Prostate gland (tissue), 2 donors: ENCODE results near the gene SCGB1C1. TPM values are rescaled to one million over a fixed set of nuclear protein-coding genes. Genes with fewer than 3 reads are reported as not detected.

Experiments used
- DNase-seq: peaks from one replicate; pipeline ENCODE4 v3.0.0-alpha.2; 2019; ENCODE audit warnings: low spot score
- H3K27ac ChIP-seq, 2 donors: fragments of 200-600 bp; sonication (generic); 2 replicates each; pipeline ENCODE4 v1.5.1; 2017 to 2019
- H3K27me3 ChIP-seq: fragments of 200-600 bp; sonication (generic); replicated peaks from 2 replicates; pipeline ENCODE4 v1.5.1; 2019; ENCODE audit not compliant: insufficient read depth
- H3K36me3 ChIP-seq, 2 donors: fragments of 200-600 bp; sonication (generic); 1 replicate in 1 of 2; 2 replicates in 1 of 2; pipeline versions ENCODE4 v1.5.1 to v1.8.1; 2017 to 2019
- H3K4me1 ChIP-seq: fragments of 200-600 bp; sonication (generic); replicated peaks from 2 replicates; pipeline ENCODE4 v1.5.1; 2019
- H3K4me3 ChIP-seq, 2 donors: fragments of 200-600 bp; sonication (generic); 2 replicates each; pipeline ENCODE4 v1.5.1; 2017 to 2019
- H3K9me3 ChIP-seq: fragments of 200-600 bp; sonication (generic); 2 replicates; pipeline ENCODE4 v1.5.1; 2017
- POLR2A ChIP-seq: fragments of 450-650 bp; IDR thresholded peaks from one replicate; pipeline ENCODE4 v1.6.1; 2016; ENCODE audit warnings: antibody characterized with exemption, mild to moderate bottlenecking
- POLR2AphosphoS5 ChIP-seq: sonication (generic); formaldehyde crosslinking; IDR thresholded peaks from one replicate; pipeline ENCODE4 v1.6.1; 2017; ENCODE audit warnings: antibody characterized with exemption
- WGBS: methylation state at CpG from one replicate; pipeline ENCODE4 v1.1.5; 2018; 5-methylcytosine and 5-hydroxymethylcytosine counted together
- intact Hi-C: fragments of 100-400 bp; cut with DNase I; formaldehyde crosslinking; loops from one replicate; pipeline ENCODE4 v1.14.2; 2022
- total RNA-seq, 2 donors: library from RNA; depleted of rRNA; stranded (reverse); fragments of >200 nt; gene quantifications; one replicate each; pipeline ENCODE4 v1.1.0, GENCODE V29; 2016
- TF ChIP-seq, protein P1 (sequence below), 4 experiments: fragments of 200-600 bp in 2 of 4; fragments of 450-650 bp in 2 of 4; sonication (generic) in 2 of 4; IDR thresholded peaks; 1 replicate in 3 of 4; 2 replicates in 1 of 4; pipeline ENCODE4 v1.5.1; 2016 to 2019; ENCODE audit warnings: antibody characterized with exemption in 4 of 4, mild to moderate bottlenecking in 2 of 4, moderate library complexity in 2 of 4

Gene SCGB1C1
- total RNA-seq, 2 donors from 2014 or later = not detected

DNA sequence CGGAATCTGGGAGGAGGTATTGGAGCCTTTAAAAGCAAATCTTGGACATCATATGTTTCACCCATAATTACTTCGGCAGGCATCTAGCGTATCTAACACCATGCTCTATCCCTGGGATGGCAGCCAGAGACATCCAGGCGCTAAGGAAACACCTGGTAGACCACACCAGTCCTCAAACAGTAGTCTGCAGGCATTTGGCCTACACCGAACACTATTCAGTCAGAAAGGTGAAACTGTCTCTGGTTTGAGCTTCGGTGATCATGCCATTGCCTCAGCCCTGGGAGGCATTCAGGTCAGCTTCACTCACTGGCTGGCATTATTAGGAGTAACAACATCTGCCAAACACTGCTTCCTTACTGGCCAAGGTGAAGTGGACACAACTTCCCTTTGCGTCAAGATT, 31.5 kb downstream of the SCGB1C1 start:
- Histone ChIP-seq H3K27me3 (no peaks in the 10 kb centered on the region), H3K4me3 (no peak overlapping the region), H3K4me1 (no peaks in the 10 kb centered on the region), H3K9me3 (no peaks in the 10 kb centered on the region), H3K27ac (no peak overlapping the region), H3K36me3 (no peaks in the 10 kb centered on the region)
- TF ChIP-seq POLR2A (no peak), POLR2AphosphoS5 (no peak)
- TF ChIP-seq, protein P1, sequence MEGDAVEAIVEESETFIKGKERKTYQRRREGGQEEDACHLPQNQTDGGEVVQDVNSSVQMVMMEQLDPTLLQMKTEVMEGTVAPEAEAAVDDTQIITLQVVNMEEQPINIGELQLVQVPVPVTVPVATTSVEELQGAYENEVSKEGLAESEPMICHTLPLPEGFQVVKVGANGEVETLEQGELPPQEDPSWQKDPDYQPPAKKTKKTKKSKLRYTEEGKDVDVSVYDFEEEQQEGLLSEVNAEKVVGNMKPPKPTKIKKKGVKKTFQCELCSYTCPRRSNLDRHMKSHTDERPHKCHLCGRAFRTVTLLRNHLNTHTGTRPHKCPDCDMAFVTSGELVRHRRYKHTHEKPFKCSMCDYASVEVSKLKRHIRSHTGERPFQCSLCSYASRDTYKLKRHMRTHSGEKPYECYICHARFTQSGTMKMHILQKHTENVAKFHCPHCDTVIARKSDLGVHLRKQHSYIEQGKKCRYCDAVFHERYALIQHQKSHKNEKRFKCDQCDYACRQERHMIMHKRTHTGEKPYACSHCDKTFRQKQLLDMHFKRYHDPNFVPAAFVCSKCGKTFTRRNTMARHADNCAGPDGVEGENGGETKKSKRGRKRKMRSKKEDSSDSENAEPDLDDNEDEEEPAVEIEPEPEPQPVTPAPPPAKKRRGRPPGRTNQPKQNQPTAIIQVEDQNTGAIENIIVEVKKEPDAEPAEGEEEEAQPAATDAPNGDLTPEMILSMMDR (IDR thresholded peaks at IDR 0.05) = no peak
- DNase-seq = no peak
- 87% methylated on average over 7 of the region's 7 CpGs for WGBS
- intact Hi-C loops = no loop called here

DNA sequence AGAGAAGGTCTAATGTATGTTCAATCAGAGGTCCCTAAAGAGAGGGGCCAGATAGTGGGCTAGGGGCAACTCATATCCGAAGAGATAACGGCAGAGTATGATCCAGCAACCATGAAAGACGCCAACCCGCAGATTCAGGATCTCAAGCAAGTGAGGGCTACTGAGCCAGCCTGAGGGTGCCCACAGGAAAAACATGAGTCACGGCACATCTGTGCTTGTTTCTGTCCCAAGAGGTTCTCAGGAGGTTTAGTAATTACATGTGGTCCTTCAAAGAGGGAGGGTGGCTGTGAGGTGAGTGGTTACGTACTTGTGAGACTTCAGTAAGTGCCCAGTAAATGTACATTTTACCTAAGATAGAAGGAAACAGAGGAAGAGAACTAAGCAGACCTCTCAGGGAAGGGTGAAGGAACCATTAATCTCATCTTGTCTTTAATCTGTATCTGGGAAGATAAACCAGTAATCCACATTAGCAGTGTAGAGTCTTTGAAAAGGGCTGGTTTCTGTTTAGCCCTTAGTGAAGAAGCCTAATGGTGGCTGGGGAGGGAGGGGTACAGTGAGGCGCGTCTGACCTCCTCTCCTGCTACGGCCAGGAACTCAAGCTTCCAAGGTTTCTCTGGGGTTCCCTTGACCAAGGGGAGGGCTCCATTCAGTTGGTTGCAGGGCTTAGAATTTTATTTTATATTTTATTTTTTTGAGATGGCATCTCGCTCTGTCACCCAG, 33.0 kb downstream of the SCGB1C1 start:
- intact Hi-C loops = no loop called here
- no peak for TF ChIP-seq POLR2A
- no peak for TF ChIP-seq POLR2AphosphoS5
- TF ChIP-seq, protein P1 (IDR thresholded peaks at IDR 0.05) = no peak
- 96% methylated on average over 10 of the region's 10 CpGs for WGBS

DNA sequence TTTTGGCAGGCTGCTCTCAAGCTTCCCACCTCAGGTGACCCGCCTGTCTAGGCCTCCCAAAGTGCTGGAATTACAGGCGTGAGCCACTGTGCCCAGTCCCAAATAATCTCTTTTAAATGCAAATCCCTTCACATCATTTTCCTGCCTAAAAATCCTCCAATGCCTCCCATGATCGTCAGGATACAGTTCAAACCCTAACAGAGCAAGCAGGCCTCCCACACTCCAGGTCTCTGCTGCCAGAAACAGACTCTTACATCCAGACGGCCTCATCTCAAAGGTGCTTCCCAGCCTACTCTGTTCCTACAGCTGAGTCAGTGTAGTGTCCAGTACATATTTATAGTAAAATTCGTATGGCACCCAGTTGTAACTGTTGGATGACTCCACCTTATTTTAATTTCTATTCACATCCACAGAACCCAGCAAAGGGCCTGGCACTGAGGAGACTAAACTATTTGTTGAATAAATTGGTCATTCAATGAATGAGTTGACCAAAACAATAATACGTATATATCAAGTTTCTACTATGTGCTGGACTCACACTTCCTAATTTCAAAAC, 35.0 kb downstream of the SCGB1C1 start:
- Histone ChIP-seq H3K27me3 (no peaks in the 10 kb centered on the region), H3K4me1 (no peaks in the 10 kb centered on the region), H3K36me3 (no peaks in the 10 kb centered on the region), H3K9me3 (no peaks in the 10 kb centered on the region), H3K27ac (no peak overlapping the region), H3K4me3 (no peak overlapping the region)
- 86% methylated on average over 6 of the region's 6 CpGs for WGBS
- intact Hi-C loops = no loop called here
- no peak for DNase-seq
- no peak for TF ChIP-seq POLR2AphosphoS5
- TF ChIP-seq POLR2A = no peak
- TF ChIP-seq, protein P1 (IDR thresholded peaks at IDR 0.05) = no peak

More for the DNA sequence above, 33.0 kb downstream of the SCGB1C1 start:
- DNase-seq = no peak
- no peaks in the 10 kb centered on the region for H3K36me3 ChIP-seq
- H3K4me1 ChIP-seq = no peaks in the 10 kb centered on the region
- H3K9me3 ChIP-seq = no peaks in the 10 kb centered on the region
- no peak overlapping the region for H3K4me3 ChIP-seq
- H3K27me3 ChIP-seq = no peaks in the 10 kb centered on the region
- no peak overlapping the region for H3K27ac ChIP-seq

DNA sequence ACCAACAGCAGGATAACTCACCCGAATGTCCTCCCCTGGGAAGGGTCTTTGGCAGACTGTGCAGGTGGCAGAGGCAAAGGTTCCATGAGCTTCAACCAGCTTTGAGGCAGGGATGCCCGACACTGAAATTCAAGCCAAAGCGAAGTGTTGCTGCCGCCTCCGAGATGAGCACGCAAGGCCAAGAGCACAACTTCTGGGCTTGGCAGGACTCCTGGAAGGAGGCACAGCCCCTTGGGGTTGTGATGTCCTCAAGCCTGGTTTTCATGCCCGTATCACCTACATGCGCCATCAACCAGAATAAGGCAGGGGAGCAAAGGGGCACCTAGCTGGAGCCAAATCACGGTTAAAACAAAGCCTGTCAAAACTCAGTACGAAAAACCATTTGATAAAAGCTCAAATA, 37.6 kb downstream of the SCGB1C1 start:
- no peak overlapping the region for H3K4me3 ChIP-seq
- TF ChIP-seq POLR2AphosphoS5 (no peak), POLR2A (no peak)
- TF ChIP-seq, protein P1 (IDR thresholded peaks at IDR 0.05) = no peak
- H3K27me3 ChIP-seq = no peaks in the 10 kb centered on the region
- no peaks in the 10 kb centered on the region for H3K9me3 ChIP-seq
- DNase-seq = no peak
- H3K4me1 ChIP-seq = no peaks in the 10 kb centered on the region
- no peak overlapping the region for H3K27ac ChIP-seq
- intact Hi-C loops = loop anchor here (10.0 kb wide), 1 partner anchor 274 kb away; the partner anchor contains the start of gene RNH1
- no peaks in the 10 kb centered on the region for H3K36me3 ChIP-seq
- 93% methylated on average over 10 of the region's 10 CpGs for WGBS
